ENCODE data around the gene CUBN.

Gene CUBN

GRCh38 chr10:17066807-17067206, 62.8 kb downstream of the CUBN start:
- no peak for TF ChIP-seq CTCF (IDR thresholded peaks at IDR 0.05)
- Histone ChIP-seq H3K27ac (no peak overlapping the region), H3K4me3 (no peak overlapping the region)
- no peak for DNase-seq (ENCODE audit: low spot score)

- no peak for DNase-seq (ENCODE audit: low spot score)
- Histone ChIP-seq H3K4me3 (no peak overlapping the region), H3K27ac (no peak overlapping the region)
- no peak for TF ChIP-seq CTCF (IDR thresholded peaks at IDR 0.05)
These were observed 63.6 kb downstream of the CUBN start for GRCh38 chr10:17066000-17066399.

GRCh38 chr10:17065273-17065672, 64.3 kb downstream of the CUBN start:
- DNase-seq (ENCODE audit: low spot score): no peak
- Histone ChIP-seq H3K27ac (no peak overlapping the region), H3K4me3 (no peak overlapping the region)
- TF ChIP-seq CTCF (IDR thresholded peaks at IDR 0.05): no peak

GRCh38 chr10:17064435-17064834, 65.2 kb downstream of the CUBN start:
- no peak for TF ChIP-seq CTCF (IDR thresholded peaks at IDR 0.05)
- Histone ChIP-seq H3K4me3 (no peak overlapping the region), H3K27ac (no peak overlapping the region)
- DNase-seq (ENCODE audit: low spot score): no peak

- no peak for TF ChIP-seq CTCF (IDR thresholded peaks at IDR 0.05)
- DNase-seq (ENCODE audit: low spot score): peak; percentile 83
- Histone ChIP-seq H3K27ac (peak overlapping the region; percentile 73 to 88), H3K4me3 (peak overlapping the region; percentile 13)
These were observed 66.6 kb downstream of the CUBN start for GRCh38 chr10:17062955-17063484.

- no peak for DNase-seq (ENCODE audit: low spot score)
- no peak for TF ChIP-seq CTCF (IDR thresholded peaks at IDR 0.05)
- H3K4me3 ChIP-seq: peak overlapping the region; percentile 13
- peak overlapping the region; percentile 73 to 88 for H3K27ac ChIP-seq
These were observed 67.1 kb downstream of the CUBN start for GRCh38 chr10:17062493-17062892.

- Histone ChIP-seq H3K4me3 (no peak overlapping the region), H3K27ac (peak overlapping the region; percentile 42 to 73)
- no peak for DNase-seq (ENCODE audit: low spot score)
- TF ChIP-seq CTCF (IDR thresholded peaks at IDR 0.05): no peak
These were observed 67.6 kb downstream of the CUBN start for GRCh38 chr10:17062009-17062408.

Measured in coronary artery (tissue), 2 donors.